Measurements from ENCODE around the gene TBC1D5. TPM values are rescaled to one million over a fixed set of nuclear protein-coding genes. Genes with fewer than 3 reads are reported as not detected.

TBC1D5 gene
- total RNA-seq, 1 experiment from 2014 or later: 30.4 TPM

DNA sequence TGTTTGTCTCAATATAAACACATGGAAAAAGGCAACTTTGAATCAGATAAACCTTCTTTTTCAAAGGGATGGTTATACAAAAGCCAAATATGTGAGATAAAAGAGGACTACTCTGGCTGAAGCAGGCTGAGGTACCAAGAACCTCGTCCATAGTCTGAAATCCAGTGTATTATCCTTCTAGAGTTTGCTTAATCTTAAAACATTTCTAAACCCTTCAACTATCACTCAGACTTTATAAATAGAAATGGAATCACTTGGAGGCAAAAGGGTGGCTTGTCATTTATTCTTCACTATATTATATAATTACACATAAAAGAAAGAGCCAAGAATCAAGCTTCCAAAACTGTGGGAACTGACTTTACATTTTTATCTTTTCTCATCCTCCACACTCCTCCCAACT lies 554.1 kb downstream of the TBC1D5 start:
- DNase-seq (ENCODE audit: low read depth, low spot score): no peak
- BruUV-seq (replicated peaks): no TSS peak
- in situ Hi-C loops (cut with HindIII; ENCODE audit: low pct_unique_long_range_greater_than_20kb, low sequenced_read_pairs) (no loop called here), intact Hi-C loops (cut with micrococcal nuclease; ENCODE audit: unreplicated experiment) (no loop called here)
- CTCF ChIA-PET: no interaction called here
- POLR2A ChIA-PET: no interaction called here
- Histone ChIP-seq H3K4me1 (ENCODE audit: control insufficient read depth, insufficient read depth, low read length) (no peaks in the 10 kb centered on the region), H3K4me3 (ENCODE audit: low read depth in 2 of 2, low read length in 2 of 2) (no peak overlapping the region), H3K27ac (ENCODE audit: low read length) (no peak overlapping the region), H3K9me3 (ENCODE audit: control insufficient read depth, insufficient read depth, low read depth, low read length) (no peaks in the 10 kb centered on the region), H3K27me3 (ENCODE audit: control insufficient read depth, insufficient read depth, low read length) (no peaks in the 10 kb centered on the region), H3K36me3 (ENCODE audit: control insufficient read depth, insufficient read depth, low read length) (no peaks in the 10 kb centered on the region)
- no peak for ATAC-seq
- no peak for TF ChIP-seq SIN3A (IDR thresholded peaks at IDR 0.05; ENCODE audit: borderline replicate concordance, insufficient read depth, low read depth, low read length)
- no peak for TF ChIP-seq POLR2AphosphoS5 (IDR thresholded peaks at IDR 0.05; ENCODE audit: low read depth, low read length)
- TF ChIP-seq TCF7L2 (IDR thresholded peaks at IDR 0.05; ENCODE audit: low read depth, low read length): no peak
- TF ChIP-seq, protein P1, sequence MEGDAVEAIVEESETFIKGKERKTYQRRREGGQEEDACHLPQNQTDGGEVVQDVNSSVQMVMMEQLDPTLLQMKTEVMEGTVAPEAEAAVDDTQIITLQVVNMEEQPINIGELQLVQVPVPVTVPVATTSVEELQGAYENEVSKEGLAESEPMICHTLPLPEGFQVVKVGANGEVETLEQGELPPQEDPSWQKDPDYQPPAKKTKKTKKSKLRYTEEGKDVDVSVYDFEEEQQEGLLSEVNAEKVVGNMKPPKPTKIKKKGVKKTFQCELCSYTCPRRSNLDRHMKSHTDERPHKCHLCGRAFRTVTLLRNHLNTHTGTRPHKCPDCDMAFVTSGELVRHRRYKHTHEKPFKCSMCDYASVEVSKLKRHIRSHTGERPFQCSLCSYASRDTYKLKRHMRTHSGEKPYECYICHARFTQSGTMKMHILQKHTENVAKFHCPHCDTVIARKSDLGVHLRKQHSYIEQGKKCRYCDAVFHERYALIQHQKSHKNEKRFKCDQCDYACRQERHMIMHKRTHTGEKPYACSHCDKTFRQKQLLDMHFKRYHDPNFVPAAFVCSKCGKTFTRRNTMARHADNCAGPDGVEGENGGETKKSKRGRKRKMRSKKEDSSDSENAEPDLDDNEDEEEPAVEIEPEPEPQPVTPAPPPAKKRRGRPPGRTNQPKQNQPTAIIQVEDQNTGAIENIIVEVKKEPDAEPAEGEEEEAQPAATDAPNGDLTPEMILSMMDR (IDR thresholded peaks at IDR 0.05): no peak
- TF ChIP-seq REST (IDR thresholded peaks at IDR 0.05; ENCODE audit: insufficient read depth in 1 of 2, low read depth in 2 of 2, low read length in 1 of 2): no peak

DNA sequence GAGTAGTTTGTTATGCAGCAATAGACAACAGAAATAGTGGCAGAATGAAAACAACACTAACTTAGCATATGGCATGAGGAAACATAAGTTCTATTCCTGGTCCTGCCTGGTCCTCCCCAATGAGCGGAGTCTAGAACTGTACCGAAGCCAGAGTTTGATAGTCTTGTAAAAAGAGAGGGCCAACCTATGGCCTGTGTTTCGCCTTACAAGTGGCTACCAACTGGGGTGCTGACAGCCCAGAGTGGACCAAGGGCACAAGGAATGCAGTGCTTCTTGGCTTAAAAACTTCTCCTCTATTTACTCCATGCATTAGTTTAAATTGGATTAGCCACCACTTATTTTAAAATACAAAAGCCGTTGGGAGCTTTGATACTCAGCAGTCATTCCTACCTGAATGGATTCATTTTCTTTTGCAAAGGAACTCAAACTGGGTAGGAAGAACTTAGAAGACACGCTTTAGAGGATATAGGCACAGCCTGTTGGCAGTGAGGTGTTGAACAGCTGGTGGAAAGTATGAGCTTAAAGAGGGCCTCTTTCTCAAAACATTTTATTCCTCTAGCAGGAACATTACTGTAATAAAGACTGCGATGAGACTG lies 554.7 kb downstream of the TBC1D5 start:
- ChIA-PET CTCF (no interaction called here), POLR2A (interaction anchor here (0.6 kb wide), 1 partner anchor 570 kb away, joined by 3 read pairs; no protein-coding TSS in a partner anchor)
- Histone ChIP-seq H3K4me3 (ENCODE audit: low read depth in 2 of 2, low read length in 2 of 2) (no peak overlapping the region), H3K4me1 (ENCODE audit: control insufficient read depth, insufficient read depth, low read length) (no peaks in the 10 kb centered on the region), H3K27me3 (ENCODE audit: control insufficient read depth, insufficient read depth, low read length) (no peaks in the 10 kb centered on the region), H3K9me3 (ENCODE audit: control insufficient read depth, insufficient read depth, low read depth, low read length) (no peaks in the 10 kb centered on the region), H3K36me3 (ENCODE audit: control insufficient read depth, insufficient read depth, low read length) (no peaks in the 10 kb centered on the region), H3K27ac (ENCODE audit: low read length) (no peak overlapping the region)
- BruUV-seq (replicated peaks): no TSS peak
- intact Hi-C loops (cut with micrococcal nuclease; ENCODE audit: unreplicated experiment): no loop called here
- TF ChIP-seq POLR2AphosphoS5 (IDR thresholded peaks at IDR 0.05; ENCODE audit: low read depth, low read length) (no peak), SIN3A (IDR thresholded peaks at IDR 0.05; ENCODE audit: borderline replicate concordance, insufficient read depth, low read depth, low read length) (no peak), TCF7L2 (IDR thresholded peaks at IDR 0.05; ENCODE audit: low read depth, low read length) (no peak), REST (IDR thresholded peaks at IDR 0.05; ENCODE audit: insufficient read depth in 1 of 2, low read depth in 2 of 2, low read length in 1 of 2) (no peak)
- TF ChIP-seq, protein P1 (IDR thresholded peaks at IDR 0.05): no peak
- ATAC-seq: no peak
- no peak for DNase-seq (ENCODE audit: low read depth, low spot score)
- in situ Hi-C loops (cut with HindIII; ENCODE audit: low pct_unique_long_range_greater_than_20kb, low sequenced_read_pairs): no loop called here

Data from Panc1 (cell line).